ENCODE data around the gene MED26. TPM values are rescaled to one million over a fixed set of nuclear protein-coding genes. Genes with fewer than 3 reads are reported as not detected.

The MED26 gene
- total and polyA plus RNA-seq, 2 of the 8 experiments (the other 6 are each of a cell fraction or from before 2014, with no cell fraction given): 5.3 to 10.7 TPM

DNA sequence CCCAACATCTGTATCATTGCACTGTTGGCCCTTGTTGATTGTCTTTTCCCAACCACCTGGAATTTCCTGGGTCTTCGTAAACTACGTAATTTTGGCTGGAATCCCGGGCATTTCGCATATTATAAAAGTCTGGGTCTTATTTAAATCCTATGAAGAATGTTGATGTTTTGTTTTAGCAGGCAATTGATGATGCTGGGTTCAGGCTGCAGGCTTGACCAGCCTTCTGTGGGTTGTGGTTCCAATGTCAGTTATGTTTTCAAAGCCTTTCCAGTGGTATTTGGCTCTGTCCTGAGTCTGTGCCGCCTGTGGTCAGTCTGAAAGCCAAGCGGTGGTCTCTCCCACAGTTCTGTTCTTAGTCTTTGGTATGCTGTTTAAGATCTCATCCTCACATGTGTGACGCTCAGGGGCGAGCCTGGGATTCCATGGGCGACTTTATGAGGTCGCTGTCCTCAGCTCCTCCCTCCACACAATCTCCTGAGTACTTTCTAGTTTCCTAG is 68.2 kb downstream of the MED26 start:
- Histone ChIP-seq H2AFZ (ENCODE audit: low read length) (no peak overlapping the region), H4K8ac (ENCODE audit: extremely low read depth, insufficient read depth, low read length) (no peak overlapping the region), H3K27ac (ENCODE audit: low read depth, low read length) (no peak overlapping the region), H4K20me1 (replicated peaks in 1 of 2; ENCODE audit: control insufficient read depth in 1 of 2, insufficient read depth in 2 of 2, low read length in 2 of 2) (peaks cover 2 to 4% of the 10 kb centered on the region in 2 experiments), H2AK5ac (ENCODE audit: low read depth, low read length) (no peak overlapping the region), H3K27me3 (replicated peaks in 1 of 4; ENCODE audit: control insufficient read depth in 3 of 4, extremely low read depth in 1 of 4, insufficient read depth in 3 of 4, low read length in 3 of 4) (no peaks in the 10 kb centered on the region), H3K4me2 (ENCODE audit: insufficient read depth in 1 of 2, low read depth in 2 of 2, low read length in 2 of 2) (no peak overlapping the region), H3K23ac (ENCODE audit: insufficient read length) (no peak overlapping the region), H3K79me1 (ENCODE audit: low read depth, low read length) (no peaks in the 10 kb centered on the region; the same call in 1 of the 2 replicates), H2BK12ac (ENCODE audit: low read depth, low read length) (no peak overlapping the region), H3K56ac (replicated peaks; ENCODE audit: insufficient read length, low read depth, low read length) (no peak overlapping the region), H3K14ac (ENCODE audit: insufficient read length) (no peak overlapping the region), H3K4me3 (ENCODE audit: extremely low read depth in 1 of 4, insufficient read depth in 2 of 4, low read depth in 3 of 4, low read length in 4 of 4) (no peak overlapping the region), H3K4ac (replicated peaks; ENCODE audit: insufficient read length, low read depth, low read length) (no peak overlapping the region), H3K79me2 (ENCODE audit: control insufficient read depth in 1 of 2, insufficient read depth in 2 of 2, low read length in 2 of 2) (no peaks in the 10 kb centered on the region), H2BK20ac (ENCODE audit: low read length) (no peak overlapping the region), H3K9ac (replicated peaks in 1 of 4; ENCODE audit: extremely low read depth in 1 of 4, low read depth in 3 of 4, low read length in 3 of 4) (no peak overlapping the region), H2BK5ac (ENCODE audit: low read depth, low read length) (no peak overlapping the region), H2BK120ac (replicated peaks; ENCODE audit: low read depth, low read length) (no peak overlapping the region), H3K18ac (ENCODE audit: extremely low read depth, low read length) (no peak overlapping the region), H3K36me3 (ENCODE audit: control insufficient read depth in 2 of 4, insufficient read depth in 4 of 4, low read length in 3 of 4) (peaks cover 9 to 38% (median 11%) of the 10 kb centered on the region in 4 experiments; a peak in 7 of 8 replicates), H4K5ac (ENCODE audit: insufficient read length, low read depth, low read length) (no peak overlapping the region), H3K4me1 (replicated peaks in 1 of 4; ENCODE audit: control insufficient read depth in 3 of 4, insufficient read depth in 4 of 4, low read length in 3 of 4) (no peaks in the 10 kb centered on the region), H2BK15ac (ENCODE audit: low read length) (no peak overlapping the region), H3K9me3 (ENCODE audit: insufficient read depth in 2 of 2, low read depth in 1 of 2, low read length in 1 of 2) (no peaks in the 10 kb centered on the region), H4K91ac (replicated peaks; ENCODE audit: insufficient read length, low read length) (no peak overlapping the region), H3K23me2 (ENCODE audit: low read depth, low read length) (no peaks in the 10 kb centered on the region)
- no peak for DNase-seq (ENCODE audit: low read depth in 1 of 2, low spot score in 2 of 2)
- WGBS, 2 experiments (ENCODE audit: extremely low coverage in 1 of 2, insufficient coverage in 1 of 2, insufficient read length in 1 of 2, insufficient replicate concordance in 2 of 2, low coverage in 1 of 2, low lambda C conversion rate in 2 of 2, missing lambda C conversion rate in 1 of 2): 91% methylated on average over 10 of the region's 10 CpGs; no CpG with 5 or more reads in 1 of the 2 experiments
- CTCF ChIA-PET (ENCODE audit: partially characterized antibody): interaction anchor here (0.9 kb wide), 1 partner anchor 9 kb away, joined by 3 read pairs; no protein-coding TSS in a partner anchor
- no peak for FAIRE-seq
- no peak for TF ChIP-seq RFX5 (IDR thresholded peaks at IDR 0.05; ENCODE audit: borderline replicate concordance, low read depth, low read length)
- no peak for TF ChIP-seq EZH2 (IDR thresholded peaks at IDR 0.05; ENCODE audit: low read depth, low read length, severe bottlenecking)
- no peak for TF ChIP-seq POLR2AphosphoS5 (IDR thresholded peaks at IDR 0.05; ENCODE audit: low read depth, low read length)
- TF ChIP-seq KDM1A (IDR thresholded peaks at IDR 0.05; ENCODE audit: borderline replicate concordance, low read length): no peak
- TF ChIP-seq CTBP2 (IDR thresholded peaks at IDR 0.05; ENCODE audit: borderline replicate concordance, insufficient read depth, insufficient read length, low read length): no peak
- no peak for TF ChIP-seq TAF1 (IDR thresholded peaks at IDR 0.05; ENCODE audit: low read depth, low read length)
- TF ChIP-seq POU5F1 (IDR thresholded peaks at IDR 0.05; ENCODE audit: low read depth, low read length): no peak
- TF ChIP-seq TCF12 (IDR thresholded peaks at IDR 0.05; ENCODE audit: low read depth, low read length): no peak
- TF ChIP-seq CHD2 (IDR thresholded peaks at IDR 0.05; ENCODE audit: low read length): no peak
- TF ChIP-seq CBX8 (IDR thresholded peaks at IDR 0.05; ENCODE audit: borderline replicate concordance, low read depth, low read length): no peak
- no peak for TF ChIP-seq SIN3A (conservative IDR thresholded peaks at IDR 0.05 in 1 of 2, IDR thresholded peaks at IDR 0.05 in 1 of 2; ENCODE audit: low read depth in 1 of 2, low read length in 2 of 2)
- no peak for TF ChIP-seq POLR2A (IDR thresholded peaks at IDR 0.05; ENCODE audit: control extremely low read depth in 1 of 2, low read depth in 2 of 2, low read length in 2 of 2)
- POLR2A ChIA-PET (ENCODE audit: partially characterized antibody): interaction anchor here (1.5 kb wide), 2 partner anchors 9 to 10 kb away, joined by 3 to 6 read pairs; no protein-coding TSS in a partner anchor

Measured in H1 (cell line).